Activated CD4-positive, CD25-positive, alpha-beta regulatory T cell treated with anti-CD3 and anti-CD28 coated beads, Interleukin-2, amount 50 U/mL, for 72 hours (primary cell): Measurements from ENCODE around the gene FOXL3.
"Not testable (repeated sequence)": the region's sequence is repeated elsewhere in the genome, so short reads cannot be mapped to it uniquely, and the experiment has no call there.

Experiments
- DNase-seq: peaks from one replicate; pipeline ENCODE4 v3.0.0; 2021

The FOXL3 gene

DNA sequence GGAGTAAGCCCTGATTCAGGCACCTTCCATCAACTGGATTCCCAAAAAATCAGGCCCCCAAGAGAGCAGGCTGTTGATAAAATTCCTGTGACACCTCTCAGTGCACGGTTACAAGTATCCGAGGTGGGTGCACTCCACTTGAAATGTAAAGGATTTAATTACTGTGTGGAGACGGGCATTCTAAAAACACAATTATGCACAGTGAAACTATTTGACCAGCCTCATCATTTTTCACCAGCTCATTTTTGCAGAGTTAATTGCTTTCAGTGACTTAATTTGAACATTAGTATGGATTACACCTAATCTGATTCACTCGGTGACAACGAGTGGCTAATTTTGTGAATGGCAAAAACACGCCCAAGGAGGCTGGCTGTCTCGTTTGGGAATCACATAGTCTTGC lies 2.3 kb downstream of the FOXL3 start:
- no peak for DNase-seq

DNA sequence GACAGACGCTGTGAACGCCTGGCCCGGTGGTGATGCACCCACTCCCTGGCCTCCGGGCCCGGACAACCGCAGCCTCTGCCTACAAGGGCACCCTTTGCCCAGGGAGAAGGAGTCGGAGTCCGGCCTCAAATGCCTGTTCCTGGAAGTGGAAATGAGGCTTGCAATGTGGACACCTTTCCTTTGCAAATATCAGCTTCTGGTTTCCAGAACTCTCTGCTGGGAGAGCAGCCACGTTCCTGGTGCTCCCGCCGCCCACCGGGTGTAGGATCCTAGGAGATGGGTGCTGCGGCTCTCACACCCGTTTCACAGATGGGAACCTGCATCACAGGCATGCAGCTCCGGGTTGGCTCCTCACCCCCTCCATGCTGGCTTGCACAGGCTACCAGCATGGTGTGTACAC lies 2.9 kb downstream of the FOXL3 start:
- DNase-seq: no peak

DNA sequence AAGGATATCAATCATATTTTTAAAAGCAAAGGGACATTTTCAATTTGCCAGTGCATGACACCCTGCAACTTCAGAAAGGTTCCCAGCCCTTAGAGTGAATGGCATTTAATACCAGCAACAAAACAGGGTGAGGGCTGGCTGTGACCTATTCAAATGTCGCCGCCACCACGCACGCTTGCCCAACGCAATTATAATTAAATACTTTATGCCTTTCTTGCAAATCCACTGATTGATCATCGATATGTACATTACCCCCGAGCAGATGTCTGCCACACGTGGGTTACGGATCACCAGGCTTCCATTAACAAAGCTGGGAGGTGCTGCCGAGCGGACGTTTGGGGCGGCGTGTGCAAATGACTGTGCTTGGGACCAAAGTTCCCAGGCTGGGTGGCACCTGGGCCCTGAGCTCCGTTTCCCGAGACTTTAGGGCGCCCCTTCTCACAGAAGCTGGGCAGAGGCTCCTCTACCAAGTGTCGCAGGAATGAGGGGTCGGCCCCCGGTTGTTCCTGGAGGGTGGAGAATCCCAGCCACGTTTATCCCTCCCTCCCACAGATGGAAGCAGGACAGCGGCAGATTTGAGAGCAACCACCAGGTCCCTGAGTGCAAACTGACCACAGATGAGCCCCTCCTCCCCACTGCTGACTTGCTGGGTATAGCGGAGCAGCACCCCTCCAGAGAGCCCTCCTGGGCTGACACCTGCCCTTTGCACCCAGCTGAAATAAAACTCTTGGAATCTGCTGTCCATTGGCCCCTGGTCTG lies 3.9 kb downstream of the FOXL3 start:
- DNase-seq: no peak

DNA sequence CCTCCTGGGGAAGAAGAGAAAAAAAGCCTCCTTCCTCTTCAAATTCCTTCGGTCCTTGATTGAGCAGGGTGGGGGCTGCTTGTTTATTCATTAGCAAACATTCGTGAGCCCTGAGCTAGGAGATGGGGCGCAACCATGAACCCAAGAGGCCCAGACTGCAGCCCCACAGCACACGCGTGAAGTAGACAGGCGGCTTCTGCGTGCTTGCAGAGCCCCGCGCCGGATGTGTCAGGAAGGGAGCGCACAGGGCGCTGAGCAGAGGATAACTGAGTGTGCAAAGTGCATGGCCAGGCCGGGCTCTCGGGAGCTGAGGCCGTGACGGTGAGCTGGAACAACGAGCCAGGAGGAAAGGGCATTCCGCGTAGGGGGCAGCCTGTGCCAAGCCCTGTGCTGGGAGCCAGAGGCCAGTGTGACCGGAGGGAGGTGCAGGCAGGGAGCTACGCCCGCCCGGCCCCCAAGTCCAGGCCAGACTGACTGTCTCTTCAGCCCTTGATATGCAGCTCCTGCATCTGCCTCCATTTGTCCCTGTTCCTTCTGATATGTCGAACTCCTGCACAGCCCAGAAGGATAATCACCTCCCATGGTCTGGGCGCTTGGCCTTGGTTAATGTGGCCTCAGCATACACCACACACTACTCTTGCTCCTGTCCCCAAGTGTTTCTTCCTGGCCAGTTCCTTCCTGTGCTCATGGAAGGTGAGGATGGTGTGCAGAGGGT lies 4.6 kb downstream of the FOXL3 start:
- no peak for DNase-seq

DNA sequence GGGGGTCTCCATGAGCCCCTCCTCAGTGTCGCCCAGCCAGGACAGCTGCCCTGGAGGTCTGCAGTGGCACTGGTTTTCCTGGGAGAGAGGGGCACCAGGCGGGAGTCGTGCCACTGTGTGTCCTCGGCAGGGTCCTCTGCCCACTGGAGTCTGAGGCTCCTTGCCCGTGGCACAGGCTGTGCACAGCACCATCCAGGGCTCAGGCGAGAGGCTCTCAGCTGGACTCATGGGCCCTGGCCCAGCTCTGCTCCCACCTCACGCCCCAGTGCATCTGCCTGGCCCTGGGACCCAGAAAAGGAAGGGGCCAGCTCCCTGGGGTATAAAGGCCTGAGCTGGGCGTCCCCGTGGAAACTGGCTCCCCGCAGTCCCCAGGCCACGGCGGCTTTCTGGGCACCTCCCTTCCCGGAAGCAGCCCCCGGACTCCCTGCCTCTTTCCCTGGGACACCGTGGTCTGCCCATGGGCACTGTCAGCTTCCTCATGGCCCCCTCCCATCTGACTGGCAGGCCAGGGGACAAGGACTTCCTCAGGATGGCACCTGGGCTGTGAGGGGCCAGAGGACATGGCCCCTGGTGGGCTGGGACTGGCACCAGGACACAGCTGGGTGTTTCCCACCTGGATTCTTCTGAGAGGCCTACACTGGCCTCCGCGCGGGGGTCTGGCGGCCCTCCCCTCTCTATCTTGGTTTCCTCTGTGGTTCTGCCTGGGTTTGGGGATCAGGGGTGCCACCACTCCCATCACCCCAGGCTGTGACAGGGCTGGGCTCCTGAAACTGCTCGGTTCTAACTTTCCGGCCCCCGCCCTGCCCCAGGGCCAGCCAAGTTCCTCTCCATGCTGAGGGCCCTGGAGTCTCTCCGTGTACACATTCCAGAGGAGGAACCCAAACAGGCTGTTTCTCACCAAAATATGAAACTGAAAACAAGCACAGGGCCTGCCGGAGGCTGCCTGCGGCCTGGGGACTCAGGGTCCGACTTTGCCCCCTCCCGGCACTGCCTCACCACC lies 5.5 kb downstream of the FOXL3 start:
- no peak for DNase-seq

DNA sequence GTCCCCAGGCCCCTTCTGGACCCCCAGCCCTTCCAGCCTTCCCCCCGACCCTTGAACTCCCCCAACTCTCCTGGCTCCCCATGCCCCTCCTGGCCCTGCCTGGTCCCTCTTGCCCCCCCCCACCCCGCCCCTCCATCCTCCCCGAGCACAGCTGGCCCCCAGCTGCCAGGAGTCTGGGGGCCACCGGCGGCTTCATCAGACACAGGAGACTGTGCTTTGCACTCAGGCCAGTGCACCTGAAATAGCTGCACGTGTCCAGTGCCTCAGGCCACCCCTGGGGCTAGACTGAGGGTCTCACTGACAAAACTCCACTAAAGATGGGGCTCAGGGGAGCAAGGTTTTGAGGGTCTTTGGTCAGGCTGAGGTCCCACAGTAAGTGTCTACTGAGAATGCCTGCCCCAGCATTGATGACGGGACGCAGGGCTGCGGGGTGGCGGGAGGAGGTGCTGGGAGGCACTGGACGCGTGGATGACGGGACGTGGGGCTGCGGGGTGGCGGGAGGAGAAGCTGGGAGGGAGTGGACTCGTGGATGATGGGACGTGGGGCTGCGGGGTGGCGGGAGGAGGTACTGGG lies 6.5 kb downstream of the FOXL3 start:
- DNase-seq: no peak

DNA sequence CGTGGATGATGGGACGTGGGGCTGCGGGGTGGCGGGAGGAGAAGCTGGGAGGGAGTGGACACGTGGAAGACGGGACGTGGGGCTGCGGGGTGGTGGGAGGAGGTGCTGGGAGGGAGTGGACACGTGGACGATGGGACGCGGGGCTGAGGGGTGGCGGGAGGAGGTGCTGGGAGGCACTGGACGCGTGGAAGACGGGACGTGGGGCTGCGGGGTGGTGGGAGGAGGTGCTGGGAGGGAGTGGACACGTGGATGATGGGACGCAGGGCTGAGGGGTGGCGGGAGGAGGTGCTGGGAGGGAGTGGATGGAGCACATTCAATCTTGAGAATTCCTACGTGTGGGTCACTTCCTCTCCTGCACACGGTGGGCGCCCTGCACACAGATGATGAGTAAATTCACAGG lies 7.2 kb downstream of the FOXL3 start:
- not testable (repeated sequence) for DNase-seq

DNA sequence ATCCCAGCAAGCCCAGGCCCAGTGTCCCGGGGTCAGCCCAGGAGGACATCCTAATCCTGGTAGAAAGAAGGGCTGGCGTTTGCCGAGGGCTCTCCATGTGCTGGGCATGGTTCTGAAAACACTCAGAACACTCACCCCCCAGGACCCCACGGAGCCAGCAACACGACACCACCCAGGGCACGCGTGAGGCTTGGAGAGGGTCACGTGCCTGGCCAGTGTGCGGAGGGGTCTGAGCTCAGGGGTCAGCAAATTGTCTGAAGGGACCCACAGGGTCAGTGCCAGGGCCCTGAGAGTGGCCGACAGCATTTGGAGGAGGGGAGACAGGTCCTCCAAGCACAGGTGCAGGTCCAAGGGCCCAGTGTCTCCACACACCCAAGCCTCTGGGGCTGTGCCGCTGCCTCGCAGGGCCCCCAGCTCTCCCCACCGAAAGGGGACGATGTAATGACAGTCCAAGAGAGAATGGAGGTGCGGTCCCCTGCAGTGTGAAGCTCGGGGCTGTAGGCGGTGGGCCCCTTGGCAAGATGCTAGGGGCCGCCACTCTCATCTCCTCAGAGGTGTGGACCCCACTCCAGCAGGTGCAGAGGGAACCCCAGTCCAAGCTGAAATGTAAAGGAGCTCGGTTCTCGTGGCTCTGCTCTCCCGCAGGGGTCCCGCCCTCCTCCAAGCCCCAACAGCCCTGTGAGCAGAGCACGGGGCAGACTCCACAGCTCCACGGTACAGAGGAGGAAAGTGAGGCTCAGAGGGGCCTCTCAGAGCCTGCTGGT lies 7.8 kb downstream of the FOXL3 start:
- no peak for DNase-seq

DNA sequence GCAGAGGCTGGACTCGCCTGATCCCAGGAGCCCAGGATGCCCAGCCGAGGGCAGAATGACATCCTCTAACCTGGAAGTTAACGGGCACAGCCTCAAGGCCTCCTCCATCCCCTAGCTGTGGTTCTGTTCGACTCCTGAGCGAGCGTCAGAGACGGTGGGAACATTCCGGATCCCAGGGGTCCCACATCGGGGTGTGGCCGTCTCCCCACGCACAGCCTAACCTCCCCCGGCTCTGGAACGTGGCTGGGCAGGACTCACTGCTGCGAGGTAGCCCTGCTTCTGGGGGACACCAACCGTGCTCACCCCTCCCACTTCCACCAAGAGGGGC lies 8.4 kb downstream of the FOXL3 start:
- no peak for DNase-seq

DNA sequence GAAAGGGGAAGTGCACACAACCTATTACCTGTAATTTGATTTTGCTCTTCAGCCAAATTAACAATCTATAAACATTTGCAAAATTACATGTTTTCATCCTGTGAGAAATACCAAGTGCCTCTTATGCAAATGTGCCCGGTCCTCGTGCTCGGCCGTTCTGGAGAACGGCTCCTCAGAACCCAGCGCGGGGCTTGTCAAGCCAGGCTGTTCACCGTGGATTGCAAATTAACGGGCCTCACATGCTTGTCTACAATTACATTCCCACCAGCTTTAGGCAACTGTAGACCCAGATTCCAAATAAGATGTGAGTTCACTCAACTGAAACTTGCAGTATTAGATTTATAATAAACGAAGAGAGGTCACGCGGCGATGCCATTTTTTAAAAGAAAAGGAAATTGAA lies 8.8 kb downstream of the FOXL3 start:
- DNase-seq: no peak

DNA sequence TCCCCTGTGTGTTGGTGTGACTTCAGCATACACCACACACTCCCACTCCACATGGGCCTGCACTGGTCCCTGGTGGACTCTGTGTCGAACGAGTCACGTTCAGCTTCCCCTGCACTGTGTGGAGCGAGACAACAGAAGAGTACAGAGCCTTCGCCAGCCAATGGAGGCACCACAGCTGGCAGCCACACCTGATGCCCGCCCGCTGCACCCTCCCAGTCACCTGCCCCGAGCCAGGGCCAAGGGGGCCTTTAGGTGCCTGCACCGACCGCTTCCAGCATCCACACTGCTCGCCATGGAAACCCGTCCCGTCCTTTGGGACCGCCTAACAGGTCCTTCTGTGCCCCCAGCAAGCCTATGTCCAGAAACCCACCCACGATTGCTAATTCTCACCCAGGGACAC lies 9.2 kb downstream of the FOXL3 start:
- DNase-seq: no peak

DNA sequence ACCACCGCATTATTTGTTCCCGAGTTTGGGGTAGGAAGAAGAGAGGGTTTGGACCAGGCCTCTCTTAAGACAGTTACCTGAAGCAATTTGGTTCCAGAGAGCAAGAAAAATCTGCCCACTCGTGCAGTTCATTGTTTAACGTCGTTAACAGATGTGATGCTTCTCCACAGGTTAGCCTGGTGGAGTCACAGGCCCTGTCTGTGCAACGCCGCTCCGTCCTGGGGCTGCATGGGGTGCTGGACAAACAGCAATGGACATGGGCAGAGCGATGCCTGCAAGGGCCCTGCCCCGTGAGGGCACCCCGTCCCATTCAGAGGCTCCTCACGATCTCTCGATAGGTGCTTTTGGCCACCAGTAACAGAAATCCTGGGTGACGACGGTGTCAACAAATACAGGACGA lies 9.7 kb downstream of the FOXL3 start:
- no peak for DNase-seq

DNA sequence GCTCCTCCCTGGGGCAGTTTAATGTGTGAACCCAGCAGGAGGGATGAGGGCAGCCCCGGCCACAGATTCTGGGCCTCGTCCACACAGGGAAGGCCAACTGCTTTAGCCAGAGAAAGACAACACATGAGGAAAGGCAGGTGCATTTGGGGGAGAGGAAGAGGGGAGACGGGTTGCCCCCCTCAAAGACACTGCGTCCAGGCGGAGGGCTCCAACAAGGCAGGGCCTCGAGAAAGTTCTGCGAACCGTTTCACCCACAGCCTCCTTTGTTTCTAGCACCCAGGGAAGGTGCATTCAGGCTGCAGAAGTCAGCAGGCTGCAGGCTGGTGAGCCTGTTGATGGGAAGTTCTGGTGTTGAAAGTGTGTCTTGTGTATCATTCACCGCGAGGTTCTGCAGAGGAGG lies 10.1 kb downstream of the FOXL3 start:
- no peak for DNase-seq

DNA sequence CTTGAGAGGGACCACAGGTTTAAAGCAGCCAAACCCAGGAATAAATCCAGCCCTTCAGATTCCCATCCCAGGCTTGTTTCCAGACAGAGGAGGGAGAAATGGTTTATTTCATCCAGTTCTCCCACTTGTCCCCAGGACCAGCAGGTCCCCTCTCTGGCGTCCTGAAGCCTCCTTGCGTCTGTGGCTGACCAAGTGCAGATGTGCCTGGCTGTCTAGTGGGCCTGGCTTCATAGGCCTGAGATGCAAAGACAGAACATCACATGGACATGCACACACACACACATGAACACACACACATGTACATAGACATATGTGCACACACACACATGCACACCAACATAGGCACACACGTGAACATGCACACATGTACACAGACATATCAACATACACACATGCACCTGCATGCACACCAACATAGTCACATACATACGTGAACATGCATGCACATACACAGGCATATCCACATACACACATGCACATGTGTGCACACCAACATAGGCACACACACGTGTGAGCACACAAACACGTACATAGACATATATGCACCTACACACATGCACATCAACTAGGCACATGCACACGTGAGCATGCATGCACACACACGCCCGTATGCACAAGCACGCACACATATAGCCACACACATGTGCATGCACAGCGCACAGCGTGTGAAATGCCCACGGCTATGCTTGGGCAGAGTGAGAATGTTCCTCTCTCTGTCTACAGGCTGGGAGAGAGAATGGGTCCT lies 10.7 kb downstream of the FOXL3 start:
- DNase-seq: no peak

DNA sequence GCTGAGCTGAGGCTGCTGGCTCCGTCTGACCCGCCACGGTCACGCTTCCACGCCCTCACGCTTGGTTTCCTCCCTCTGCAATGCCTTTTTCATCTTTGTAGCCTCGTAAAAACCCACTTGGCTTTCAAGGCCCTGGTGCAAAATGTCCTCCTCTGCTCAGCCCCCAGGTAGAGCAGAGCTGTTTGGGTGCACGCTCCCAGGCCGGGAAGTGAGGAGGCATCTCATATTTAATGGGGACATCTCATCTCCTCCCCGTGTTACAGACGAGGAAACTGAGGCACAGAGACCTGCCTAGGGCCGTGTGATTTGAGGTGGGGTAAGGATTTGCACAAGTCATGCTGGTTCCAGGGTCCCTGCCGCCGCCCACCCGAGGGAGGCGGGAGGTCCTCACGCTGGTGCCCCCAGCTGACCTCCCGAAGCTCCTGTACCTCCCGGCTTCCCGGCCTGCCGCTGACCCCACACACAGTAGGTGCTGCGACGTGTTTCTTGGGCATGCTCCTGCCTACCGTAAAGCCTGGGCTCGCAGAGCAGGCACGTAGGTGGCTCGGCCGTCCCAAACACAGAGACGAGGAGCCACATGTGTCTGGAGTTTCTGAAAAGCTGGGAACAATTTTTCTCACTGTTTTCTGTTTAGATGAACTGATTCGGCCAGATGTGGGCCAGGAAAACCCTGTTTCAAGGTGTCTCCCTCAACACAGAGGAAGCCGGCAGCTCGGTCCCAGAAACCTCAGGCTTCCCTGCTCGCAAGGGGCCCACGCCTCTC lies 11.5 kb downstream of the FOXL3 start:
- no peak for DNase-seq

DNA sequence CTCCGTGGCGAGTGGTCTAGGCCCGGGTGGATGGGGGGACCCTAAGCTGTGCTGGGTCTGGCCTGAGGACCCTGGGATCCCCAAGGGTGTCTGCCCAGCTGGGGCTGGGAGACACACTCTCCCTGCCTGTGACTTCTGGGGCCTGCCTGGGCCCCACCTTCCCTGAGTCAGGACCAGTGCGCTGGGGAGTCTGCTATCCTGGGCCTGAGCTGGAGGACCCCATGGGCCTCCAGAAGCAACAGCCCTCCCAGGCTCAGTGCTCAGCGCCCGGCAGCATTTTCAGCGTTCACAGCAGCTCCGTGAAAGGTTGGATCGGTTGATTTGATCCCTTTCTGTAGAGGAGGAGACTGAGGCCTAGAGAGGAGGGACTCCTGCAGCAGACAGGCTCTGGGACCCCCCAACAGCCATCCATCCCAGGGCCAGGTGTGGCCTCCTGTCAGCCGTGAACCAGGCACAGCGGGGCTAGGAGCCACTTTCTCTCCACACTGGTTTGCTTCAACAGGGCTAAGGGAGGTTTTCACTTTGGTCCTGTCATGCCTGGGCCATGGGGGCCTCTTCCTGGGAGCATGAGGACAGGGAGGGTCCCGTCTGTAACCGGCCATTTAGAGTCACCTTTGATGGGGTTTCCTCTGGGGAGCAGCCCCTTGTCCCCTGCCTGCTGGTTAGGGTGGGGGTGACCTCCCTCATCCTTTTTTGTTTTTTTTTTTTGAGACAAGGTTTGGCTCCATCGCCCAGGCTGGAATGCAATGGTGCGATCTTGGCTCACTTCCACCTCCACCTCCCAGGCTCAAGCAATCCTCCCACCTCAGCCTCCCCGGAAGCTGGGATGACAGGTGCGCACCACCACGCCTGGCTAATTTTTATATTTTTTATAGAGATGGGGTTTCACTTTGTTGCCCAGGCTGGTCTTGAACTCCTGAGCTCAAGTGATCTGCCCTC lies 12.4 kb downstream of the FOXL3 start:
- no peak for DNase-seq

DNA sequence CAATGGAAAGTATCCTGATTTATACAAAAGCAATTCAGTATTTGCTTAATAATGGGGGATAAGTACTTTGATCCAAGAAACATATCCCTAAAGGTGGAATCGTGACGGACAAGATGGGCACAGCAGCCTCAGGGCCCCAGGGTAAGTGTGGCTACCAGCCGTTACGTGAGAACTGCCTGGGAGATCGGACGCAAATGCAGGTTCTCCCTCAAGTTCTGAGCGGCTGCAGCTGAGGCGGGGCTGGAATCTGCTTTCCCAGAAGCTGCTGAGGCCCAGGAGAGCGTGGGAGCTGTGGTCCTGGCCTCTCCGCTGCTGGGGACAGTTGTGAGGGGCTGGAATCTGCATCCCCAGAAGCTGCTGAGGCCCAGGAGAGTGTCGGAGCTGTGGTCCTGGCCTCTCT lies 13.5 kb downstream of the FOXL3 start:
- DNase-seq: no peak

DNA sequence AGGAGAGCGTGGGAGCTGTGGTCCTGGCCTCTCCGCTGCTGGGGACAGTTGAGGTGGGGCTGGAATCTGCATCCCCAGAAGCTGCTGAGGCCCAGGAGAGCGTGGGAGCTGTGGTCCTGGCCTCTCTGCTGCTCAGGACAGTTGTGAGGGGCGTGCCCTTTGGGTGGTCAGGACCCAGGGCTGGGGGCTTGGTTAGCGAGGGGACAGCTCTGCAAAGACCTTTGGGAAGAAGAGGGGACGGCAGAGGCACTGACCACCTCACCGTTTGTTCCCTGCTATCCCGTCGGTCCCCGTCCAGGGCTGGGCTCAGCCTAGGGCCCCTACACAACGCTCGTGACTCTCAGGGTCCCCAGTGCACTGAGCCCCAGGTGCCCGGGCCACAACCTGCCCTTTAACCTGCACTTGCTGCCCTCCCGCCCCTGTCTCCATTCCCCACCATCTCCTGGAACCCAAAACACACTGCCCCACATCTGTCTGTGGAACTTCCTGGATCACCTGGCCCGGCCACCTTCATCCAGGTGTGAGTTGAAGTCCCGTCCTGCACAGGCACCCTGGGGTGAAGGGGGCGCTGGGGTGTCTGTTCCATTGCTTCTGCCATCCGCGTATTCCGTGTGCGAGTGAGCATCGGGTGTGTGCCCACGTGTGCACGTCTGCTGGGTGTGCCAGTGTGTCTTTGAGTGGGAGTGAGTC lies 14.1 kb downstream of the FOXL3 start:
- no peak for DNase-seq
